IPS-18a (cell line): Measurements from ENCODE around the gene DSE.

Source experiments
- H3K27ac ChIP-seq: one replicate; pipeline ENCODE4 v1.5.1; 2013; ENCODE audit warnings: low read length
- H3K27me3 ChIP-seq: one replicate; pipeline ENCODE4 v1.6.1; 2013; ENCODE audit warnings: mild to moderate bottlenecking, low read length; ENCODE audit not compliant: control insufficient read depth, insufficient read depth
- H3K36me3 ChIP-seq: one replicate; pipeline ENCODE4 v1.6.1; 2013; ENCODE audit warnings: low read depth, low read length; ENCODE audit not compliant: control insufficient read depth
- H3K4me1 ChIP-seq: one replicate; pipeline ENCODE4 v1.6.1; 2013; ENCODE audit warnings: low read depth, low read length; ENCODE audit not compliant: control insufficient read depth
- H3K4me3 ChIP-seq: one replicate; pipeline ENCODE4 v1.5.1; 2013; ENCODE audit warnings: low read length
- H3K9ac ChIP-seq: one replicate; pipeline ENCODE4 v1.6.1; 2013; ENCODE audit warnings: mild to moderate bottlenecking, low read length, moderate library complexity
- H3K9me3 ChIP-seq: one replicate; pipeline ENCODE4 v1.6.1; 2013; ENCODE audit warnings: low read depth, low read length; ENCODE audit not compliant: control insufficient read depth

Gene DSE

DNA sequence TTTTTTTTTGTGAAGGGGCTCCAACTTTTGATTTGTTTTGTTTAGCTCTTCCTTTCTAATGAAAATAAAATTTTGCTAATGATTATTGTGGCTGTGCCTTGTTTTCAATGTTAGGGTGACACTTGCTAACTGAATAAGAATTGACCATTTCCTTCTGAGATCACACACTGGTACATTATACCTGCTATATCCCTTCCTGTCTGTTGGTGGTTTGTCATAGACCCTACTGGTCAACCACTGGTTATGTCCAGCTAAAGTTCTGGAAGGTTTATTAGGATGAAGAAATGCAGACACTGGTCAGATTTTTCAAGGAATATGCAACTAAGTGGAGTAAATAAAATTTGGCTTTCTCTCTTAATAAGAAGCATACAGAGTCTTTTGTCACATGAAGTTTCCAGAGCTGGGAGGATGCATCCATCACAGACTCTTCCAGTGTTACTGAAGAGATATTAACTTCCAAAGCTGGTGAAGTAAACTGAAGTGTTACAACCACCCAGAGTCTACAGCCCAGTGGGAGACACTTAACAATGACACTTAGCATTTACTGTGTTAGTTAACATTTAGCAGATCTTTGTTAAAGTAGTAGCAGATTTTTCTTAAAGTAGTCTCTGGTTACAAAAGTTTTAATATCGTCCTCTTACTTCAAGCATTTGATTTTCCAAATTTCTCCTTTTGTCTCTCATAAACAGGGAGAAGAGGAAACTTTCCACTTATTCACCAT, 121.0 kb downstream of the DSE start:
- Histone ChIP-seq H3K27me3 (no peaks in the 10 kb centered on the region), H3K27ac (no peak overlapping the region), H3K4me3 (no peak overlapping the region), H3K9ac (no peak overlapping the region), H3K4me1 (peaks cover 5% of the 10 kb centered on the region), H3K36me3 (no peaks in the 10 kb centered on the region), H3K9me3 (no peaks in the 10 kb centered on the region)

DNA sequence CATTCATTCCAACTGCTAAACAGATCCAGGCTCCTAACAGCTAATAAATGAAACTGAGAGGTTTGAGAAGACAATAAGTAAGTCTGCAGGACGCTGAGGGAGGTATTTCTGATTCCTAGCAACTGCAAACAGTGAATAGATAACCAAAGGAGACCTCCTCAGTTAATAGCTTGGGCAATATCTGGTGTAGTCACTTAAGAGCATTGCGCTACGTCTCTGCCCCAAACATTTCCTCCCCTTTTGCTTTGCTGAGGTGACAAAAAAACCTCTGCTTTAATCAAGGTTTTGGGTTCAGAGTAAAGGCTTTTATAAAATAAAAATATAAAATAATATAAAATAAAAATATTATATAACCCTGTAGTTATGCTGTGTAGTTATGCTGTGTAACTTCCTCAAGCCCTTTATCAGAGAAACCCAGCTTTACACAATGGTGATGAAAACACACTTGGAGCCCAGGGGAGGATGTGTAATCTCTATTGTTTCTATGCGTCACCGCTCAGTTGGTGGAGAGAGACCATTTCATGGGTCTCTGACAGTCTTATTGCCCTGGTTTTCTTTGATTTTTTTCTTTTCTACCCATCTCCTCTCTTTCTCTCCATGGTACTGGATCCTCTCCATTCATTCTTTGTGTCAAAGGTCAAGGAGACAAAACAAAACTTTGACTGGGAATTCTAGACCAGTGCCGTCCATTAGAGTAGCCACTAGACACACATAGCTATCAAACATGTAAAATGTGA, 121.8 kb downstream of the DSE start:
- H3K9me3 ChIP-seq: no peaks in the 10 kb centered on the region
- H3K27me3 ChIP-seq: no peaks in the 10 kb centered on the region
- H3K27ac ChIP-seq: no peak overlapping the region
- no peak overlapping the region for H3K4me3 ChIP-seq
- no peaks in the 10 kb centered on the region for H3K36me3 ChIP-seq
- peaks cover 5% of the 10 kb centered on the region for H3K4me1 ChIP-seq
- no peak overlapping the region for H3K9ac ChIP-seq
